GM13977 (cell line): ENCODE results near the gene ILF3.

Source experiments
- DNase-seq: peaks from one replicate; pipeline ENCODE4 v3.0.0; 2012; ENCODE audit warnings: low spot score
- in situ Hi-C: fragments of 300-500 bp; cut with MboI; formaldehyde crosslinking; loops from one replicate; pipeline ENCODE4 v1.12.0; 2022; ENCODE audit warnings: low sequenced_read_pairs, low pct_unique_long_range_greater_than_20kb, mixed read lengths, inconsistent platforms; ENCODE audit not compliant: unreplicated experiment
- TF ChIP-seq, protein P1 (sequence below): IDR thresholded peaks from 2 replicates; pipeline ENCODE4 v1.5.1; 2012; ENCODE audit warnings: mild to moderate bottlenecking, control low read depth; ENCODE audit not compliant: insufficient read depth; ENCODE audit errors: extremely low read depth, missing control alignments

Gene ILF3

DNA sequence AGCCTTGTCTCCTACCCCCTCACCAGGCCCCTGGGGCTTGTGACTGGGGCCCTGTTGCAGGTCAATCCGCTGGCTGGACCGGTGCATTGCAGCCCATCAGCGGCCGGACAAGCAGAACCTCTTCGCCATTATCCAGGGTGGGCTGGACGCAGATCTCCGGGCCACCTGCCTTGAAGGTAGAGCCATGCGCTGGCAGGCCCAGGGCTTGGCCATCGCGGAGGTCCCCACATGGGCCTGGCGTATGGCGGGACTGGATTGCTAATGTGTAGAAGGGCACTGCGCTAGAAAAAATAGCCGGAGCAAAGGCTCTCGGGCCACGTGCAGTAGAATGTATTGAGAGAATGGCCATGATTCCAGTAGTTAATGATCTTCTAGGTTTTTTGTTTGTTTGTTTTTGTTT is 53.3 kb downstream of the ILF3 start:
- TF ChIP-seq, protein P1, sequence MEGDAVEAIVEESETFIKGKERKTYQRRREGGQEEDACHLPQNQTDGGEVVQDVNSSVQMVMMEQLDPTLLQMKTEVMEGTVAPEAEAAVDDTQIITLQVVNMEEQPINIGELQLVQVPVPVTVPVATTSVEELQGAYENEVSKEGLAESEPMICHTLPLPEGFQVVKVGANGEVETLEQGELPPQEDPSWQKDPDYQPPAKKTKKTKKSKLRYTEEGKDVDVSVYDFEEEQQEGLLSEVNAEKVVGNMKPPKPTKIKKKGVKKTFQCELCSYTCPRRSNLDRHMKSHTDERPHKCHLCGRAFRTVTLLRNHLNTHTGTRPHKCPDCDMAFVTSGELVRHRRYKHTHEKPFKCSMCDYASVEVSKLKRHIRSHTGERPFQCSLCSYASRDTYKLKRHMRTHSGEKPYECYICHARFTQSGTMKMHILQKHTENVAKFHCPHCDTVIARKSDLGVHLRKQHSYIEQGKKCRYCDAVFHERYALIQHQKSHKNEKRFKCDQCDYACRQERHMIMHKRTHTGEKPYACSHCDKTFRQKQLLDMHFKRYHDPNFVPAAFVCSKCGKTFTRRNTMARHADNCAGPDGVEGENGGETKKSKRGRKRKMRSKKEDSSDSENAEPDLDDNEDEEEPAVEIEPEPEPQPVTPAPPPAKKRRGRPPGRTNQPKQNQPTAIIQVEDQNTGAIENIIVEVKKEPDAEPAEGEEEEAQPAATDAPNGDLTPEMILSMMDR = no peak
- in situ Hi-C loops = no loop called here
- DNase-seq = no peak

DNA sequence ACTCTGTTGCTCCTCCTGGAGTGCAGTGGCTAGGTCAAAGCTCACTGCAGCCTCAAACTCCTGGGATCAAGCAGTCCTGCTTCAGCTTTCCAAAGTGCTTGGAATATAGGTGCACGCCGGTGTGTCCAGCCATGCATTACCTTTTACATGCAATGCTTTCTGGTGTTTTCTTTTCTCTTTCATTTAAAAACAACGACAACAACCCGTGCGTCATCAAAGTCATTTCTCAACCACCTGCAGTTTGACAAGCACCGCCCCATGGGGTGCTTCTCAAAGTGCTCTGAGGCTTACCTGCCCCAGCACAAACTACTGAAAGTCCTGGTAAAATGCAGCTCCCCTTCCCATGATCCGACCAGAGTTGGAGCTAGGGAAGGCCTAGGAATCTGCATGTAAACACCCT is 54.1 kb downstream of the ILF3 start:
- no peak for DNase-seq
- in situ Hi-C loops = no loop called here
- TF ChIP-seq, protein P1 = no peak

DNA sequence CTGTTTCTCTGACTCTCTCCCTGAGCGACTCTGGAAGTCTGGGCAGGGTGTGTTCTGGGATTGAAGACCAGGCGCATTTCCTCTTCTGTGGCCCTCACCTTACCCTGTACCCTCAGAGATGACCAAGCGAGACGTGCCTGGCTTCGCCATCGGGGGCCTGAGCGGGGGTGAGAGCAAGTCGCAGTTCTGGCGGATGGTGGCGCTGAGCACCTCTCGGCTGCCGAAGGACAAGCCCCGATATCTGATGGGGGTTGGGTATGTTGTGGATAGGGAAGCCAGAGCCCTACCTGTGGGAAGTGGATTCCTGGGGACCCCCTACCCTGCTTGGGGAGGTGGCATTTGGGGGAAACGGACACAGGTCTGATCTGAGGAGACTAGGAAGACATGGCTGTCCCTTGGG is 57.9 kb downstream of the ILF3 start:
- TF ChIP-seq, protein P1 = no peak
- DNase-seq = no peak
- in situ Hi-C loops = no loop called here

DNA sequence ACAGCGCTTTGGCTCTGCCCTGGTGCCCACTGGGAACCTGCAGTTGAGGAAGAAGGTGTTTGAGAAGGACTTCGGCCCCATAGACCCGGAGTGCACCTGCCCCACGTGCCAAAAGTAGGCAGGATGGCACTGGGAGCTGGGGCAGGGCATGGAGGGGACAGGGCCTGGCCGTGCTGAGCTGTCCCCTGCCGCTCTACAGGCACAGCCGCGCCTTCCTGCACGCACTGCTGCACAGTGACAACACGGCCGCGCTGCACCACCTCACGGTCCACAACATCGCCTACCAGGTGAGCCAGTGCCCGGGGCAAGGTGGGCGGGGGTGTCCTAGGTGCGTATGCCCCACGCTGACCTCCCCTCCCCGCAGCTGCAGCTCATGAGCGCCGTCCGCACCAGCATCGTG is 58.6 kb downstream of the ILF3 start:
- in situ Hi-C loops = no loop called here
- TF ChIP-seq, protein P1 = no peak
- no peak for DNase-seq

DNA sequence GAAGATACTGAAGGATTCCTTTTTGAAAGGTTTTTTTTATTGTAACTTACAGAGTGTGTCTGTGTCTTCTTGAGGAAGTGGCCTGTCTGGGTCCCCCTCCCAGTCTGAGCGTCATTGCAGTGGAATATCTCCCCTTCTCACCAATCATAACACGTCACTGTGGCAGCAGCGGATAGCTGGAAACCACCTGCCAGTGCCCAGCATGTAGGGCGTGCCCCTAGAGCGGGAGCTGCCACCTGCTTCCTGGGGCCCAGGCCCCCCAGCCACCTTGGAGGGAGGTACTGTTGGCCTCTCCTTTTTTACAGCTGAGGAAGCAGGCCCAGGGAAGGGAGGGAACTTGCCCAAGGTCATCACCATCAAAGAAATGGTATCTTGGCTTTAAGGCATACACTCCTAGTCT is 59.2 kb downstream of the ILF3 start:
- TF ChIP-seq, protein P1 = no peak
- DNase-seq = no peak
- in situ Hi-C loops = no loop called here

DNA sequence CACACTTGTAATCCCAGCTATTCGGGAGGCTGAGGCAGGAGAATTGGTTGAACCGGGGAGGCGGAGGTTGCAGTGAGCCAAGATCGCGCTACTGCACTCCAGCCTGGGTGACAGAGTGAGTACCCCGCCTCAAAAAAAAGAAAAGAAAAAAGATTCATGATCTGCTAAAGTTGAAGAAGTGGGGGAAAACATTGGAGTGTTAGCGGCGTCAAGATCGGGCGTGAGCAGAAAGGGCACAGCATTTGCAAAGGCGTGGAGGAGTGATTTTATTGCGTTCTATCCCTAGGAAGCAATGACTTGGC is 62.9 kb downstream of the ILF3 start:
- in situ Hi-C loops = no loop called here
- TF ChIP-seq, protein P1 = no peak
- no peak for DNase-seq
